GM12873 (cell line): ENCODE results near the gene ANKRD49.

Experiments used
- TF ChIP-seq, protein P1 (sequence below): IDR thresholded peaks from 2 replicates; pipeline ENCODE4 v1.5.1; 2012; ENCODE audit warnings: low read depth, mild to moderate bottlenecking, moderate library complexity, low read length, control low read depth; ENCODE audit not compliant: insufficient read depth; ENCODE audit errors: missing control alignments

Gene ANKRD49

GRCh38 chr11:94511932-94512781 lies 18.4 kb downstream of the ANKRD49 start, which contains the start of gene C11orf97:
TSS of gene C11orf97 (plus strand) at chr11:94512461. CDS start at chr11:94512529, 68 bp downstream.
- TF ChIP-seq, protein P1, sequence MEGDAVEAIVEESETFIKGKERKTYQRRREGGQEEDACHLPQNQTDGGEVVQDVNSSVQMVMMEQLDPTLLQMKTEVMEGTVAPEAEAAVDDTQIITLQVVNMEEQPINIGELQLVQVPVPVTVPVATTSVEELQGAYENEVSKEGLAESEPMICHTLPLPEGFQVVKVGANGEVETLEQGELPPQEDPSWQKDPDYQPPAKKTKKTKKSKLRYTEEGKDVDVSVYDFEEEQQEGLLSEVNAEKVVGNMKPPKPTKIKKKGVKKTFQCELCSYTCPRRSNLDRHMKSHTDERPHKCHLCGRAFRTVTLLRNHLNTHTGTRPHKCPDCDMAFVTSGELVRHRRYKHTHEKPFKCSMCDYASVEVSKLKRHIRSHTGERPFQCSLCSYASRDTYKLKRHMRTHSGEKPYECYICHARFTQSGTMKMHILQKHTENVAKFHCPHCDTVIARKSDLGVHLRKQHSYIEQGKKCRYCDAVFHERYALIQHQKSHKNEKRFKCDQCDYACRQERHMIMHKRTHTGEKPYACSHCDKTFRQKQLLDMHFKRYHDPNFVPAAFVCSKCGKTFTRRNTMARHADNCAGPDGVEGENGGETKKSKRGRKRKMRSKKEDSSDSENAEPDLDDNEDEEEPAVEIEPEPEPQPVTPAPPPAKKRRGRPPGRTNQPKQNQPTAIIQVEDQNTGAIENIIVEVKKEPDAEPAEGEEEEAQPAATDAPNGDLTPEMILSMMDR = no peak

DNA sequence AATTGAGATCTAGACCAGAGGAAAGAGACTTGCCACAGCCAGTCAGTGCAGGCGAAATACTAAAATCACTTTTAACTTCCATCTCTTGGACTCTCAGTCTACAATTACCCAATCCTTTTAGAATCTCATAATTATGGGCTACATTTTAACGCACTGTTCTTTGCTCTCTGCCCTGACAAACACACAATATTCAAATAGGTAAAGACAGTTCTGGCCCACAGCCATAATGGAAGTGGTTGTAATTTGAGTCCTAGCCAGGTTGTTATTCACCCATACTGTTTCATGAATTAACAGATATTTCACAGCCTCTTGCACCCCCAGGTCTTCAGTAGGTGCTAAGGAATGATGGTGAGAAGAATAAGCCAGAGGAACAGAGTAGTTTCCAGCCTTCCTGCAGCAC lies 19.3 kb downstream of the ANKRD49 start:
- TF ChIP-seq, protein P1 = no peak

GRCh38 chr11:94515398-94515797 lies 21.6 kb downstream of the ANKRD49 start:
- TF ChIP-seq, protein P1 = no peak

DNA sequence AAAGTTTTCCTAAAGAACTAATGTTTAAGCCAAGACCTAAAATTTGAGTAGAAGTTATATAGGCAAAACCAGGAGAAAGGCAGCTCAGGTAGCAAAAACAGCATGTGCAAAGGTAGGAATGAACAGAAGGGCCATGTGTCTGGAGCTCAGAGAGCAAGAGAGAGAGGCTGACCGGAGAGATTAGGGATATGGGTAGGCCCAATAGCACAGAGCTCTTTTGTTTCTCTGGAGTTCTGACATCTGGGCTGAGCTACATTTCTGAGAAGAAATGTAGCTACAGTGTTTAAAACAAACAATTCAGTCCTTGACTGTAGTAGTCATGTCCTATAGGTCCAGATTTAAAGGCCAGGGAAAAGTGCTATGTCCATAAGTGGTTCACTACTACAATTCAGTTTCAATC lies 22.9 kb downstream of the ANKRD49 start:
- TF ChIP-seq, protein P1 = no peak

- TF ChIP-seq, protein P1 = no peak
Measured at GRCh38 chr11:94518300-94518699, 24.5 kb downstream of the ANKRD49 start.

DNA sequence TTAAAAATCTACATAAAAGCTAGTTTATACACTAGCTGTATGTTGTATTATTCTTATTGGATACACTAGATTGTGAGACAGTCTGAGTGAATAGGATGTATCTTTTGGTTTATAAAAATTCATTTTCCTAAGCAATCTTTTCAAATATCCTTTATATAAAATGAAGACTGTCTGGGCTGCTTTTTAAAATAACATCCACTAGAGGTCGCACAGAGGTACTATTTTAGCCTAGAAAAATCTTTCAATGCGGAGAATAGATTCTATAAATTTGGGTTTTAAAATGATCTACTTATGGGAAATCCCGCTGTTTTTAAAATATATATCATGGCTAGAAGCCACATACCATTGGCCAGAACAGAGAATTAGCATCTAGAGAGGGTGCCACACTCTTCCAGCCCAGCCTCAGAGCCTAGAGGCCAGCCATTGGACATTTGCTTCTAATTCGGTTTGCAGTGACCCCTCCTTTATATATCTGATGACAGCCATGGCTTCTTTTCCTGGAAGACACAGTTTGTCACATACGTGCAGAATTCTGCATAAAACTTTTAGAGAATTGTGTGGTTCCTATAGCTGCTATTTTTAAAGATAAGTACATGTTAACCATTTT lies 25.8 kb downstream of the ANKRD49 start:
- TF ChIP-seq, protein P1 = peak; percentile 50

GRCh38 chr11:94521684-94522083 lies 27.9 kb downstream of the ANKRD49 start:
- TF ChIP-seq, protein P1 = peak; percentile 61
